Mesenteric fat pad (tissue), 1 donor: ENCODE results near the gene CEP112. TPM values are rescaled to one million over a fixed set of nuclear protein-coding genes. Genes with fewer than 3 reads are reported as not detected.
"Not testable (repeated sequence)": the region's sequence is repeated elsewhere in the genome, so short reads cannot be mapped to it uniquely, and the experiment has no call there.

Experiments
- DNase-seq: peaks from one replicate; pipeline ENCODE4 v3.0.0-alpha.2; 2020; ENCODE audit warnings: low spot score
- total RNA-seq: library from RNA; stranded (reverse); fragmentation: NEBNext Ultra II Directional; extraction: Animal tissue kit (Norgen Biotek cat#: 25700); gene quantifications from one replicate; pipeline ENCODE4 v1.2.1, GENCODE V29; 2021
- donor health status: DM: yes; HTN: yes; CAD: no.

Gene CEP112
- total RNA-seq, 1 donor from 2014 or later = 37.3 TPM

DNA sequence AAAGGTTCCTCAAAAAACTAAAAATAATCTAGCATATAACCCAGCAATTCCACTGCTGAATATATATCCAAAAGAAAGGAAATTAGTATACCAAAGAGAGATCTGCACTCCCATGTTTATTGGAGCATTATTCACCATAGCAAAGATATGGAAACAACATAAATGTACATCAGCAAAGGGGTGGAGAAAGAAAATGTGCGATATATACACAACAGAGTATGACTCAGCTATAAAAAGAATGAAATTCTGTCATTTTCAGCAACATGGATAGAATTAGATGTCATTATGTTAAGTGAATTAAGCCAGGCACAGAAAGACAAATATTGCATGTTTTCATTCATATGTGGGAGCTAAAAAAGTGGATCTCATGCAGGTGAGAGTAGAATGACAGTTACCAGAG, 350.8 kb downstream of the CEP112 start:
- DNase-seq = no peak

DNA sequence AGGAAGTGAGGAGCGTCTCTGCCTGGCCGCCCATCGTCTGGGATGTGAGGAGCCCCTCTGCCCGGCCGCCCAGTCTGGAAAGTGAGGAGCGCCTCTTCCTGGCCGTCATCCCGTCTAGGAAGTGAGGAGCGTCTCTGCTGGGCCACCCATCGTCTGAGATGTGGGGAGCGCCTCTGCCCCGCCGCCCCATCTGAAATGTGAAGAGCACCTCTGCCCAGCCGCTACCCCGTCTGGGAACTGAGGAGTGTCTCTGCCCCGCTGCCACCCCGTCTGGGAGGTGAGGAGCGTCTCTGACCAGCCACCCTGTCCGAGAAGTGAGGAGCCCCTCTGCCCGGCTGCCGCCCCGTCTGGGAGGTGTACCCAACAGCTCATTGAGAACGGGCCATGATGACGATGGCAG, 354.7 kb downstream of the CEP112 start:
- not testable (repeated sequence) for DNase-seq

- no peak for DNase-seq
Observed at GRCh38 chr17:65833214-65833613, 358.7 kb downstream of the CEP112 start.

- no peak for DNase-seq
Observed at GRCh38 chr17:65830356-65830755, 361.6 kb downstream of the CEP112 start.

GRCh38 chr17:65826577-65826976, 365.4 kb downstream of the CEP112 start:
- DNase-seq = not testable (repeated sequence)

DNA sequence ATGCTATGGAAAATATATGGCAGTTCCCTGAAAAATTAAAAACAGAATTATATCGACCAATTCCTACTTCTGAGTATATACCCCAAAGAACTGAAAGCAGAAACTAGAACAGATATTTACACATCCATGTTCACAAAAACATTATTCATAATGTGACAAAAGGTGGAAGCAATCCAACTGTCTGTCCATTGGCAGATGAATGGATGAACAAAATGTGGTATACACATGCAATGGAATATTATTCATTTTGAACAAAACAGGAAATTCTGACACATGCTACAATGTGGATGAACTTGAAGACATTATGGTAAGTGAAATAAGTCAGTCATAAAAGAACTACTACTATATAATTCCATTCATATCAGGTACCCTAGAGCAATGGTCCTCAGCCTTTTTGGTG, 367.0 kb downstream of the CEP112 start:
- no peak for DNase-seq

DNA sequence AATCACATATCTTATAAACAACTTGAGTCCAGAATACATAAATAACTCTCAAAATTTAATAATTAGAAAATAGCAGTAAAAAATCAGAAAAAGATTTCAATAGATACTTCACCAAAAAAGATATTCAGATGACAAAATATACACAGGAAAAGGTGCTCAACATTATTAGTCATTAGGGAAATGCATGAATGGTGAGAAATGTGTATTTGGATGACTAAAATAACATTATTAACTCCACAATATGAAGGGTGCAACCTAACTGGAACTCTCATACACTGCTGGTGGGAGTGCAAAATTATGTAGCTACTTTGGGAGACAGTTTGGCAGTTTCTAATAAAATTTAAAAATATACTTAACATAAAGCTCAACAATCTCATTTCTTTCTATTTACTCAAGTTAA, 368.2 kb downstream of the CEP112 start:
- DNase-seq = no peak

DNA sequence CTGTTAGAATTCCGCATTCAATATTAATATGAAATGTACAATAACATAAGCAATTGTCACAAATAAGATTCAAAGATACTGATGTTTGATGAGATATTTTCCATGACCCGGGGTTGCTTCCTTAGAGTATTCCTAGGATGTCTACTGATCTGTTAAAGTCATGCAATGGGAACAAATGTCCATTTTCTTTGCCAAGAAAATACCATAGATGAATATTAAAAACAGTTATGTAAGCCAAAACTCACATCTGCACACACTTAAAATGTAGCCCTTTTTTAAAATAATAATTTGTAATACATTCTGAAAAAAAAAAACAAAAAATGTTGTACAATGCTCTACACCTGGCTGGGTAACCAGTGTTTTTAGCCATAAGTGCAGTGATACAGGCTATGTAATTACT, 371.1 kb downstream of the CEP112 start:
- DNase-seq = no peak

GRCh38 chr17:65820306-65820705, 371.6 kb downstream of the CEP112 start:
- DNase-seq = no peak

DNA sequence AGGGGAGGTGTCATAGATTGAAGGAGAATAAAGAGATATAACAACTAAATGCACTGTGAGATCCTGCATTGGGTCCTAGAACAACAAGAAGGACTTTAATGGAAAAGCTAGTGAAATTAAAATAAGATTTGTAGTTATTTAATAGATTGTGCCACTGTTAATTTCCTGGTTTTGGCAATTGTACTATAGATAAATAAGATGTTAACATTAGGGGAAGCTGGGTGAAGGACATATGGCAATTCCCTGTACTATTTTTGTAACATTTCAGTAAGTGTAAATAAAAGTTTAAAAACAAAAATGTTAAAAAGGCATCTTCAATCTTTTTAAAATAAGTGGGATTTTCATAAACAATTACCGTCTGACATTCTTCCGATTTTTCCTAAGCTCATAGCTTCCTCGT, 372.1 kb downstream of the CEP112 start:
- no peak for DNase-seq

DNA sequence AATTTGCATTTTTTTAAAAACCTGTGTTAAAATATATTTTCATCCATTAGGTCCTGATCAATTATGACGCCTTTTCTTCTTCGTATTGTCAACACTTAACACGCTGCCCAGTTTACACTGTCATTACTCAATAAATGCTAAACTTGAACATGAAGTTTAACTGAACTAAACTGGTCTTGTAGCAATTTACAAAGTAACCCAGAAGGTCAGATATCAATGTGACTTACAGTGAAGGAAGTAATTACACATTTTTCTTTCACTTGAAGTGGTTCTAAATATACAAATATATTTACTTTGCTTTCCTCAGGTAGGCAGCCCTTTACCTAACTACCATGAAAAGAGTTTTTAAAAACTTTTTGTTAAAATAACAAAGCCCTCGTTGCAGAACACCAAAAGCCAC, 374.0 kb downstream of the CEP112 start:
- no peak for DNase-seq

- DNase-seq = no peak
Observed at GRCh38 chr17:65814418-65814817, 377.5 kb downstream of the CEP112 start.

- DNase-seq = no peak
Observed at GRCh38 chr17:65813306-65813705, 378.6 kb downstream of the CEP112 start.

- no peak for DNase-seq
Observed at GRCh38 chr17:65811043-65811442, 380.9 kb downstream of the CEP112 start.

GRCh38 chr17:65809366-65809765, 382.6 kb downstream of the CEP112 start:
- no peak for DNase-seq

DNA sequence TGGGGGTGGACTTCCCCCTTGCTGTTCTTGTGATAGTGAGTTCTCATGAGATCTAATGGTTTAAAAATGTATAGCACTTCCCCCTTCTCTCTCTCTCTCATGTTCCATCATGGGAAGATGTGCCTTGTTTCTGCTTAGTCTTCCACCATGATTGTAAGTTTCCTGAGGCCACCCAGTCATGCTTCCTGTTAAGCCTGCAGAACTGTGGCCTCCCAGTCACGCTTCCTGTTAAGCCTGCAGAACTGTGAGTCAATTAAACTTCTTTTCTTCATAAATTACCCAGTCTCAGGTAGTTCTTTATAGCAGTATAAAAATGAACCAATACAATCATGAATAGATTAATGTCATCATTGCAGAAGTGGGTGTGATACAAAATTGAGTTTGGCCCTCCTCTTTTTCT, 383.4 kb downstream of the CEP112 start:
- DNase-seq = not testable (repeated sequence)

DNA sequence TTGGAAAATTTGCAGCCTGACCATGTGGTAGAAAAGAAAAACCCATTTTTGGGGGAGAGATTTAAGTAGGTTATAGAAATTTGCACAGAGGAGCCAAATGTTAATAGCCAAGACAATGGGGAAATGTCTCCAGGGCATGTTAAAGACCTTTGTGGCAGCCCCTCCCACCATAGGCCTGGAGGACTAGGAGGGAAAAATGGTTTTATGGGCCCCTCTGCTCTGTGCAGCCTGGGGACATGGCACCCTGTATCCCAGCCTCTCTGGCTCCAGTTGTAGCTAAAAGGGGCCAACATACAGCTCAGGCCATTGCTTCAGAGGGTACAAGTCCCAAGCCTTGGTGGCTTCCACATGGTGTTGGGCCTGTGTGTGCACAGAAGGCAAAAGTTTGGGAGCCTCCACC, 384.6 kb downstream of the CEP112 start:
- no peak for DNase-seq

DNA sequence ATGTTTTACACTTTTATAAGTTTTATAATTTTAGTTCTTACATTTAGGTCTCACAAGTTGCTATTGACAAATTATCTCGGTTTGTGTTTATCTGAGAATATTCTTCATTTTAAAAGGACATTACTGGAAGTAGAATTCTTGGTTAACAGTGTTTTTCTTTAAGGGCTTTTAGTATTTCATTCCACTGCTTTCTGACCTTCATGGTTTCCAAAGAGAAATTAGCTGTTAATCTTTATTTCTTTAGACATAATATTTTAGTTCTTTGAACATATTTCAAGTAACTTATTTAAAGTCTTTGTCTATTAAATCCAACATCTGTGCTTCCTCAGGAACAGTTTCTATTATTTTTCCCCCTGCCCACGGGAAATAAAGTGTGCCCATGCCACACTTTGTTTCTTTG, 390.4 kb downstream of the CEP112 start:
- no peak for DNase-seq

DNA sequence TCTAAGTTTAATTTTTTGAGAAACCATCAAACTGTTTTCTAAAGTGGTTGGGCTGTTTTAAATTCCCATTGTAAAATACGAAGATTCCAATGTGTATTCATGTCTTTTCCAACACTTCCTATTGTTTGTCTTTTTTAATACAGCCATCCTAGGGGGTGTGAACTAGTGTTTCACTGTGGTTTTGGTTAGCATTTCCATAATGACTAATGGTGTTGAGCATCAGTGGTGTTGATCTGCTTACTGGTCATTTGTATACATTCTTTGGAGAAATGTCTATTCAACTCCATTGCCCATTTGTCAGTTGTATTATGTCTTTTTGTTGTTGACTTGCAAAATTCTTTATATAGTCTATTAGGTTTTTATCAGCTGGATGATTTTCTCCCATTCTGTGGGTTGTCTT, 391.3 kb downstream of the CEP112 start:
- no peak for DNase-seq

- no peak for DNase-seq
Observed at GRCh38 chr17:65799869-65800268, 392.1 kb downstream of the CEP112 start.

DNA sequence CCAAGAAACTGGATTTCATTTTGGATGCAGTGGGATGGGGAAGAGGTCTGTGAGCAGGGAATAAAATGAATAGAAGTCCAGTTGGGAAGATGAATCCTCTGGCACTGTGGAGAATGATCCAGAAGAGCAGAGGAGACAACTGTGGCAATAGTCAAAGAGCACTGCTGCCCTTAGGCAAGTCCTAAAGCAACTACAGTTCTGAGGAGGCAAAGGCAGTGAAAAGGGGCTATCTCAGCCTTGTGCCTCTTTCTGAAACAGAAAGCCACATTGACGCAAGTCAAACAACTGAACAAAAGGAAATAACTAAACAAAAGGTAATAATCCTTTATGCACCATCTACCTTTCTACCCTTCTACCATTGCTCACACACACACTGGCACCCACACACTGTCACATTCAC, 392.5 kb downstream of the CEP112 start:
- no peak for DNase-seq

DNA sequence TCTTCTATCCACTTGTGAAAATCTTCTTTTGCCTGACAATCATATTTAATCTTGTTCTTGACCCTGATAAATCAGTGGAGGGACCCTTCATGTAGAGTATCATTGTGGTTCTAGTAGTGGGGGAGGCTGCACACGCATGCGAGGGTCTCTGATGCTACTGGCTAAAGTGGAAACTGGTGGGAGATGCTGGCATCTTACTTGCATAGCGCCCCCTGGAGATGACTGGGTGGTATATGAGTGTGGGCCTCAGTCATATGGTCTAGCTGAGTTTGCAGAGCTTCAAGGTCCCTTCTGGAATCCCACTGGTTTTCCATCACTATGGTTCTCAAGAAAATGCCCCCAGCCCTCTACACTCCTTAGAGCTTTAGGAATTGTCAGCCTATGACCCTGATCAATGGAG, 394.1 kb downstream of the CEP112 start:
- no peak for DNase-seq

DNA sequence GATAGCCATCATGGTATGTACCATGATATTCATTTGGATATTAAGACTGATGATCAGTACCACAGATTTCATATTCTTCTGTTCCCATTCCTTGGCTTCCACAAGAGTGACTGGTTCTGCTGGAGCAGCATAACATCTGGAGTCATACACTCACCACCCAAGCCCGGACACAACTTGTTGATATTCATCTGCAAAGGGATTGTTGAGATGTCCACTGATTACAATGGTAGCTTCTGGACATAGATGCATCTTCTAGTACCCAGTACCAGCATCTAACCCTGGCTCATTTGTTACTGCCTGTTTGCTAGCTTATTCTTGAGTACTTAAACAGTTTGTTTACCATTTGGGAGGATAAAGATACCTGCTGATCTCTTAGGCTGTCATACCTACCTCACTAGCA, 394.8 kb downstream of the CEP112 start:
- no peak for DNase-seq

DNA sequence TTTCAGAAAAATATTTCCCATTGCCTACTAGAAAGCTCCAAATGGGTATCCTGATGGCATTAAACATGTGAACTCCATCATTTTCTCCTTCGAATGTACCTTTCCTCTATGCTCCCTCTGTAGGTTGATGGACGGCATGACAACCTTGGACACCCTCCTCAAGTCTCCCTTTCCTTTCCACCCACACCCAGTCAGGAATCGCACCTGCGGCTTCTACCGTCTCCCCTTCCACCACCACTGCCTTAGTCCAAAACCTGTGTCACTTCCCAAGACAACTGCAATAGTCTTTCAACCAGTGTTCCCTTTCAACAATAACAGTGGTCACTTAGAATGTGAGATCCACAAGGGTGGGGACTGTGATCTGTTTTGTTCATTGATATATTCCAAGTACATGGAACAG, 397.4 kb downstream of the CEP112 start:
- no peak for DNase-seq
